Measurements from ENCODE around the gene LRRC8C. TPM values are rescaled to one million over a fixed set of nuclear protein-coding genes. Genes with fewer than 3 reads are reported as not detected.
"Not testable (repeated sequence)": the region's sequence is repeated elsewhere in the genome, so short reads cannot be mapped to it uniquely, and the experiment has no call there.

Gene LRRC8C
- total and polyA plus RNA-seq, 2 of the 8 experiments (the other 6 are each of a cell fraction or from before 2014, with no cell fraction given): 1.1 to 2.1 TPM

DNA sequence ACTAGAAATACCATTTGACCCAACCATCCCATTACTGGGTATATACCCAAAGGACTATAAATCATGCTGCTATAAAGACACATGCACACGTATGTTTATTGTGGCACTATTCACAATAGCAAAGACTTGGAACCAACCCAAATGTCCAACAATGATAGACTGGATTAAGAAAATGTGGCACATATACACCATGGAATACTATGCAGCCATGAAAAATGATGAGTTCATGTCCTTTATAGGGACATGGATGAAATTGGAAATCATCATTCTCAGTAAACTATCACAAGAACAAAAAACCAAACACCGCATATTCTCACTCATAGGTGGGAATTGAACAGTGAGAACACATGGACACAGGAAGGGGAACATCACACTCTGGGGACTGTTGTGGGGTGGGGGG is 72.0 kb downstream of the LRRC8C start:
- H3K4me1 ChIP-seq (replicated peaks in 1 of 4; ENCODE audit: control insufficient read depth in 3 of 4, insufficient read depth in 4 of 4, low read length in 3 of 4); H3K56ac ChIP-seq (replicated peaks; ENCODE audit: insufficient read length, low read depth, low read length); H3K27ac ChIP-seq (ENCODE audit: low read depth, low read length); FAIRE-seq; DNase-seq (ENCODE audit: low read depth in 1 of 2, low spot score in 2 of 2); H2BK20ac ChIP-seq (ENCODE audit: low read length); H4K8ac ChIP-seq (ENCODE audit: extremely low read depth, insufficient read depth, low read length); H2AK5ac ChIP-seq (ENCODE audit: low read depth, low read length); H3K27me3 ChIP-seq (replicated peaks in 1 of 4; ENCODE audit: control insufficient read depth in 3 of 4, extremely low read depth in 1 of 4, insufficient read depth in 3 of 4, low read length in 3 of 4); H4K20me1 ChIP-seq (replicated peaks in 1 of 2; ENCODE audit: control insufficient read depth in 1 of 2, insufficient read depth in 2 of 2, low read length in 2 of 2); H3K23ac ChIP-seq (ENCODE audit: insufficient read length); H4K5ac ChIP-seq (ENCODE audit: insufficient read length, low read depth, low read length); H3K4me2 ChIP-seq (ENCODE audit: insufficient read depth in 1 of 2, low read depth in 2 of 2, low read length in 2 of 2); H3K79me1 ChIP-seq (ENCODE audit: low read depth, low read length); H2BK15ac ChIP-seq (ENCODE audit: low read length); H3K14ac ChIP-seq (ENCODE audit: insufficient read length); H4K91ac ChIP-seq (replicated peaks; ENCODE audit: insufficient read length, low read length); H2BK5ac ChIP-seq (ENCODE audit: low read depth, low read length); H3K23me2 ChIP-seq (ENCODE audit: low read depth, low read length); H2AFZ ChIP-seq (ENCODE audit: low read length); CTCF ChIA-PET (ENCODE audit: partially characterized antibody); H3K4ac ChIP-seq (replicated peaks; ENCODE audit: insufficient read length, low read depth, low read length); H3K4me3 ChIP-seq (ENCODE audit: extremely low read depth in 1 of 4, insufficient read depth in 2 of 4, low read depth in 3 of 4, low read length in 4 of 4); H2BK120ac ChIP-seq (replicated peaks; ENCODE audit: low read depth, low read length); H3K9me3 ChIP-seq (ENCODE audit: insufficient read depth in 2 of 2, low read depth in 1 of 2, low read length in 1 of 2); H3K36me3 ChIP-seq (ENCODE audit: control insufficient read depth in 2 of 4, insufficient read depth in 4 of 4, low read length in 3 of 4); H3K9ac ChIP-seq (replicated peaks in 1 of 4; ENCODE audit: extremely low read depth in 1 of 4, low read depth in 3 of 4, low read length in 3 of 4); H3K79me2 ChIP-seq (ENCODE audit: control insufficient read depth in 1 of 2, insufficient read depth in 2 of 2, low read length in 2 of 2); H3K18ac ChIP-seq (ENCODE audit: extremely low read depth, low read length); H2BK12ac ChIP-seq (ENCODE audit: low read depth, low read length); POLR2A ChIA-PET (ENCODE audit: partially characterized antibody): not testable (repeated sequence)
- WGBS, 2 experiments (ENCODE audit: extremely low coverage in 1 of 2, insufficient coverage in 1 of 2, insufficient read length in 1 of 2, insufficient replicate concordance in 2 of 2, low coverage in 1 of 2, low lambda C conversion rate in 2 of 2, missing lambda C conversion rate in 1 of 2): no CpG with 5 or more reads among the region's 2 CpGs

All from H1 (cell line).